Measurements from ENCODE around the gene OR51A2. TPM values are rescaled to one million over a fixed set of nuclear protein-coding genes. Genes with fewer than 3 reads are reported as not detected.

The OR51A2 gene, protein sequence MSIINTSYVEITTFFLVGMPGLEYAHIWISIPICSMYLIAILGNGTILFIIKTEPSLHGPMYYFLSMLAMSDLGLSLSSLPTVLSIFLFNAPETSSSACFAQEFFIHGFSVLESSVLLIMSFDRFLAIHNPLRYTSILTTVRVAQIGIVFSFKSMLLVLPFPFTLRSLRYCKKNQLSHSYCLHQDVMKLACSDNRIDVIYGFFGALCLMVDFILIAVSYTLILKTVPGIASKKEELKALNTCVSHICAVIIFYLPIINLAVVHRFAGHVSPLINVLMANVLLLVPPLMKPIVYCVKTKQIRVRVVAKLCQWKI
- total RNA-seq: not detected in 2 replicates

DNA sequence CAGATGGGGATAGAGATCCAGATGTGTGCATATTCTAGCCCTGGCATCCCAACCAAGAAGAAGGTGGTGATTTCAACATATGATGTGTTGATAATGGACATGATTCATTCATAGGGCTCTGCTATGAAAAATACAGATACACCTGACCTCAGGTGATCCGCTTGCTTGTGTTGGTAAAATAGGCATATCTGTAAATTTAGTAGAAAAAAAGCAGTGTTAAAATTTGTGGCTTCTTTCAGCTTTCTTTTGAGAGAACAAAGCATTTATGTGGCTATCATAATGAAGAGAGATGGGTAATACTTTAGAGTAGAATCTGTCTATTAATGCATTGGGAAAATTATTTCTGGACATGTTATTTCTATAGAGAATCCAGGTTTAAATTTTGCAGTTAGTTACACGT, at the start of gene OR51A2:
OR51A2 (minus strand) TSS at position 101 of the 400 bp plus-strand sequence; CDS start at position 101, 0 bp downstream.

DNA sequence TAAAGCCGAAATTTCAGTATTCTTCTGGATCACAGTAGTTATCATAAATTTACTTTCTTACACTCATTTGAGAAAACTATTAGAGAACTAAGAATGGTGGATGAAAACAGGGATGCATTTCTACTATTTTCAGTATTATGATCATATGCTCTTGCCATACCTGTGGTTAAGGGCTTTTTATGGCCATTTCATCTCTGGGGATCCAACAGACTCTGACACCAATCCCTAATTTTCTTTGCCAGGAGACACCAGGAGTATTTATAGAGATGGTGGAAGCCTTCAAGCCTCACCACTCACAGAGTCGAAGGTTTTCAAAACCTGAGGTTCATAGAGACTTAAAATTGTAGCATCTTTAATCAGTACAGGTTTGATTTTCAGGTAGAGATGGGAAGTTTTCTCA, 39.0 kb upstream of the OR51A2 start, which contains the start of gene OR51L1:
OR51L1 (plus strand) TSS at position 301 of the 400 bp plus-strand sequence. CDS start 4,132 bp downstream, outside the sequence.

DNA sequence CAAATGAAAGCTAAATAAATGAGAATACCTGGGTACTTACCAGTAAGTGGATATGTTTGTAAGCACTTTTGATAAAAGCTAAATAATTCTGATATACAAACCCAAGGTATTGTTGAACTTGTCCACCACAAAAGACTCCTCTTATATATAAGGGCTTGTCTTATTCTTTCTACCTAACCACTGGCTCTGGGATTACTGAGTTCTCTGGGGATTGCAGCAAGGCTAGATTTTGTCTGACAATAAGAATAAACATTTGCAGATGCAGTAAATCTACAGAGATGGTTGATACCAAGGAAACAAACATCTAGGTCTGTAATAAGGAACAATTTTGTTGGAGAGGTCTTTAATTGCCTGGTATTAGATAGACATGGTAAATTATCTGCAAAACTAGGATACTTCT, 8.0 kb downstream of the OR51A2 start, which contains the start of gene OR51A4:
OR51A4 (minus strand) TSS at position 101 of the 400 bp plus-strand sequence. CDS start 505 bp downstream, outside the sequence.

DNA sequence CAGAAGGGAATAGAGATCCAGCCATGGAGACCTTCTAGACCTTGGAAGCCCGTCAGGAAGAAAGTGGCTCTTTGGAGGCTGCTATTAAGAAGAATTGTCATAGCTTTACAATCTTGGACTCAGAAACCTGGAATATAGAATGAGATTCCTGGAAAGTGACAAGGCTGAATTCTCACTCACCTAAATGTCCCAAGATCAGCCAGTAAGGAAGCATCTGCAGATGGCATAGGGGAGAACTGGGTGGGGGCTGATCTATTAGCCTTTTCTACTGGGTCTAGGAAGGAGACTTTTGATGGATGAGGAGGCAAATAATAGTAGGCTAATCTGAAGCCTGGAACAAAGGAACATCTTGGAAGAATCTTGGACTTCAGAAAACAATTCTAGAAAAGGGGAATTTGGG, 31.3 kb downstream of the OR51A2 start, which contains the start of gene OR51G1:
OR51G1 (minus strand) TSS at position 101 of the 400 bp plus-strand sequence; CDS start at position 101, 0 bp downstream.

DNA sequence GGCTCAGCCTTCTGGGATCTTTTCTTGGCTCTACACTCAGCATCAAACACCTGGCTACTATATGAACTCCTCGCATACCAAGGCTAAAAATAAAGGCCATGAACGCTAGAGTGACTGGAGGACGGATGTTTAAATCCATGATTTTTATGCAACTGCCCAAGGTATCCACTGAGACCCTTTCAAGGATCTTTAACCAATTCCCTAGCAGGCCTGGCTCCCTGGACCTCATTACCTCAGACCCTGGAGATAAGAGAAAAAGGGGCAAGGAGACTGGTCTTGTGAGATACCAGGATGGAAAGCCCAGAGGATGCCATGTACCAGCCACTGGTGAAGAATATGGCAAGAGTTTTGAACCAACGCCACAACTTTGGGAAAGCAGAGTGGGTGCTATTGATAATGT, 36.3 kb downstream of the OR51A2 start, which contains the start of gene OR51G2:
OR51G2 (minus strand) TSS at position 101 of the 400 bp plus-strand sequence. CDS start 3,687 bp downstream, outside the sequence.

Other genes with a start within 250 kb of the OR51A2 start
- gene OR51F1, start 185.8 kb downstream of the OR51A2 start, total RNA-seq: not detected in 2 replicates
- not detected in 2 replicates for gene OR52R1, start 151.3 kb downstream of the OR51A2 start, total RNA-seq
- gene OR51F2, start 134.4 kb downstream of the OR51A2 start, total RNA-seq: not detected in 2 replicates
- not detected in 2 replicates for gene OR51S1, start 106.5 kb downstream of the OR51A2 start, total RNA-seq
- gene OR51T1, start 73.8 kb downstream of the OR51A2 start, total RNA-seq: not detected in 2 replicates
- gene OR51A7, start 51.9 kb downstream of the OR51A2 start, total RNA-seq: not detected in 2 replicates
- gene OR51G2, start 36.4 kb downstream of the OR51A2 start, total RNA-seq: not detected in 2 replicates
- not detected in 2 replicates for gene OR51G1, start 31.4 kb downstream of the OR51A2 start, total RNA-seq
- not detected in 2 replicates for gene OR51A4, start 8.1 kb downstream of the OR51A2 start, total RNA-seq
- gene OR51L1, start 39.1 kb upstream of the OR51A2 start, total RNA-seq: not detected in 2 replicates
- gene OR52J3, start 90.8 kb upstream of the OR51A2 start, total RNA-seq: not detected in 2 replicates
- not detected in 2 replicates for gene OR52E2, start 103.9 kb upstream of the OR51A2 start, total RNA-seq
- not detected in 2 replicates for gene OR52E1, start 113.9 kb upstream of the OR51A2 start, total RNA-seq
- not detected in 2 replicates for gene OR52A5, start 182.6 kb upstream of the OR51A2 start, total RNA-seq
- gene OR52A1, start 199.0 kb upstream of the OR51A2 start, total RNA-seq: not detected in 2 replicates
- not detected in 2 replicates for gene OR51V1, start 245.0 kb upstream of the OR51A2 start, total RNA-seq